ENCODE results near the gene RNF17.

RNF17 gene

GRCh38 chr13:24748061-24748400 is 15.9 kb upstream of the RNF17 start:
- peaks cover 6% of the 10 kb centered on the region for H3K27me3 ChIP-seq (ENCODE audit: insufficient read depth, low read length, poor library complexity)
- peak; percentile 22 for DNase-seq

GRCh38 chr13:24759197-24759596 is 4.8 kb upstream of the RNF17 start:
- H3K18ac ChIP-seq (ENCODE audit: low read length), result no peak overlapping the region
- no peak overlapping the region for H3K27ac ChIP-seq (ENCODE audit: low read depth, low read length)
- no peak overlapping the region for H3K4me3 ChIP-seq (ENCODE audit: low read length)
- no peak for DNase-seq
- H3K4ac ChIP-seq (ENCODE audit: low read depth, low read length), result no peak overlapping the region
- H4K8ac ChIP-seq (ENCODE audit: low read depth, low read length), result no peak overlapping the region
- no peak overlapping the region for H4K5ac ChIP-seq (ENCODE audit: low read length)
- H2BK5ac ChIP-seq (ENCODE audit: low read length), result no peak overlapping the region
- no peak overlapping the region for H3K9ac ChIP-seq (ENCODE audit: low read length)
- no peak overlapping the region for H3K23ac ChIP-seq (ENCODE audit: low read length)
- H3K4me2 ChIP-seq (ENCODE audit: low read length), result no peak overlapping the region
- H2BK15ac ChIP-seq (replicated peaks; ENCODE audit: low read depth), result no peak overlapping the region
- H2BK120ac ChIP-seq (ENCODE audit: low read depth, low read length), result no peak overlapping the region
- H3K4me1 ChIP-seq (ENCODE audit: control insufficient read depth, low read depth, low read length), result no peaks in the 10 kb centered on the region
- H3K27me3 ChIP-seq (ENCODE audit: insufficient read depth, low read length, poor library complexity), result no peaks in the 10 kb centered on the region
- no peak overlapping the region for H3K56ac ChIP-seq (ENCODE audit: low read length)
- no peaks in the 10 kb centered on the region for H3K79me2 ChIP-seq (ENCODE audit: control insufficient read depth, insufficient read depth, low read length)
- H2AK5ac ChIP-seq (ENCODE audit: low read length), result no peak overlapping the region
- no peaks in the 10 kb centered on the region for H3K36me3 ChIP-seq (ENCODE audit: control insufficient read depth, insufficient read depth, low read length)
- H3K79me1 ChIP-seq (ENCODE audit: low read length), result no peaks in the 10 kb centered on the region

More at GRCh38 chr13:24748061-24748400, 15.9 kb upstream of the RNF17 start:
- Histone ChIP-seq H3K56ac (ENCODE audit: low read length) (peak overlapping the region; percentile 43), H3K9ac (ENCODE audit: low read length) (no peak overlapping the region), H3K23ac (ENCODE audit: low read length) (no peak overlapping the region), H2BK15ac (replicated peaks; ENCODE audit: low read depth) (no peak overlapping the region), H4K5ac (ENCODE audit: low read length) (no peak overlapping the region), H3K4me2 (ENCODE audit: low read length) (peak overlapping the region; percentile 44), H3K4ac (ENCODE audit: low read depth, low read length) (no peak overlapping the region), H2AK5ac (ENCODE audit: low read length) (no peak overlapping the region), H2BK5ac (ENCODE audit: low read length) (no peak overlapping the region), H3K4me3 (ENCODE audit: low read length) (no peak overlapping the region), H3K79me1 (ENCODE audit: low read length) (no peaks in the 10 kb centered on the region), H3K27ac (ENCODE audit: low read depth, low read length) (no peak overlapping the region), H2BK120ac (ENCODE audit: low read depth, low read length) (no peak overlapping the region), H3K36me3 (ENCODE audit: control insufficient read depth, insufficient read depth, low read length) (no peaks in the 10 kb centered on the region), H3K18ac (ENCODE audit: low read length) (no peak overlapping the region), H3K4me1 (ENCODE audit: control insufficient read depth, low read depth, low read length) (no peaks in the 10 kb centered on the region), H3K79me2 (ENCODE audit: control insufficient read depth, insufficient read depth, low read length) (no peaks in the 10 kb centered on the region), H4K8ac (ENCODE audit: low read depth, low read length) (no peak overlapping the region)
- WGBS (ENCODE audit: extremely low coverage, insufficient coverage, low lambda C conversion rate), result no CpG with 5 or more reads among the region's 10 CpGs

GRCh38 chr13:24764276-24764630 is 284 bp downstream of the RNF17 start:
- H3K56ac ChIP-seq (ENCODE audit: low read length), result no peak overlapping the region
- H3K23ac ChIP-seq (ENCODE audit: low read length), result no peak overlapping the region
- WGBS (ENCODE audit: extremely low coverage, insufficient coverage, low lambda C conversion rate), result no CpG with 5 or more reads among the region's 15 CpGs

GRCh38 chr13:24777171-24777570 is 13.2 kb downstream of the RNF17 start:
- H3K79me1 ChIP-seq (ENCODE audit: low read length), result no peaks in the 10 kb centered on the region
- H3K4me3 ChIP-seq (ENCODE audit: low read length), result no peak overlapping the region
- no peak overlapping the region for H2BK120ac ChIP-seq (ENCODE audit: low read depth, low read length)
- no peak overlapping the region for H3K27ac ChIP-seq (ENCODE audit: low read depth, low read length)
- no peak overlapping the region for H3K4me2 ChIP-seq (ENCODE audit: low read length)
- H2BK15ac ChIP-seq (replicated peaks; ENCODE audit: low read depth), result no peak overlapping the region
- H3K56ac ChIP-seq (ENCODE audit: low read length), result no peak overlapping the region
- H3K9ac ChIP-seq (ENCODE audit: low read length), result no peak overlapping the region
- no peak for DNase-seq
- no peak overlapping the region for H4K8ac ChIP-seq (ENCODE audit: low read depth, low read length)
- no peak overlapping the region for H4K5ac ChIP-seq (ENCODE audit: low read length)
- no peaks in the 10 kb centered on the region for H3K36me3 ChIP-seq (ENCODE audit: control insufficient read depth, insufficient read depth, low read length)
- no peaks in the 10 kb centered on the region for H3K4me1 ChIP-seq (ENCODE audit: control insufficient read depth, low read depth, low read length)
- no peak overlapping the region for H3K23ac ChIP-seq (ENCODE audit: low read length)
- H2BK5ac ChIP-seq (ENCODE audit: low read length), result no peak overlapping the region
- no peak overlapping the region for H3K4ac ChIP-seq (ENCODE audit: low read depth, low read length)
- H3K79me2 ChIP-seq (ENCODE audit: control insufficient read depth, insufficient read depth, low read length), result no peaks in the 10 kb centered on the region
- no peaks in the 10 kb centered on the region for H3K27me3 ChIP-seq (ENCODE audit: insufficient read depth, low read length, poor library complexity)
- WGBS (ENCODE audit: extremely low coverage, insufficient coverage, low lambda C conversion rate), result no CpG with 5 or more reads among the region's 1 CpG
- H2AK5ac ChIP-seq (ENCODE audit: low read length), result no peak overlapping the region
- H3K18ac ChIP-seq (ENCODE audit: low read length), result no peak overlapping the region

More at GRCh38 chr13:24764276-24764630, 284 bp downstream of the RNF17 start:
- H3K36me3 ChIP-seq (ENCODE audit: control insufficient read depth, insufficient read depth, low read length), result no peaks in the 10 kb centered on the region
- H4K8ac ChIP-seq (ENCODE audit: low read depth, low read length), result no peak overlapping the region
- no peak overlapping the region for H3K9ac ChIP-seq (ENCODE audit: low read length)
- H3K79me2 ChIP-seq (ENCODE audit: control insufficient read depth, insufficient read depth, low read length), result no peaks in the 10 kb centered on the region
- no peak overlapping the region for H3K27ac ChIP-seq (ENCODE audit: low read depth, low read length)
- H3K79me1 ChIP-seq (ENCODE audit: low read length), result no peaks in the 10 kb centered on the region
- no peak overlapping the region for H3K18ac ChIP-seq (ENCODE audit: low read length)
- H2BK15ac ChIP-seq (replicated peaks; ENCODE audit: low read depth), result no peak overlapping the region
- H3K4me3 ChIP-seq (ENCODE audit: low read length), result no peak overlapping the region
- no peak for DNase-seq
- no peaks in the 10 kb centered on the region for H3K27me3 ChIP-seq (ENCODE audit: insufficient read depth, low read length, poor library complexity)
- H4K5ac ChIP-seq (ENCODE audit: low read length), result no peak overlapping the region
- no peak overlapping the region for H3K4me2 ChIP-seq (ENCODE audit: low read length)
- no peaks in the 10 kb centered on the region for H3K4me1 ChIP-seq (ENCODE audit: control insufficient read depth, low read depth, low read length)
- H3K4ac ChIP-seq (ENCODE audit: low read depth, low read length), result no peak overlapping the region
- no peak overlapping the region for H2BK120ac ChIP-seq (ENCODE audit: low read depth, low read length)
- no peak overlapping the region for H2BK5ac ChIP-seq (ENCODE audit: low read length)
- H2AK5ac ChIP-seq (ENCODE audit: low read length), result no peak overlapping the region

GRCh38 chr13:24784319-24784718 is 20.4 kb downstream of the RNF17 start:
- no peak overlapping the region for H3K4me3 ChIP-seq (ENCODE audit: low read length)
- no peaks in the 10 kb centered on the region for H3K79me2 ChIP-seq (ENCODE audit: control insufficient read depth, insufficient read depth, low read length)
- H2BK5ac ChIP-seq (ENCODE audit: low read length), result no peak overlapping the region
- no peak overlapping the region for H2BK120ac ChIP-seq (ENCODE audit: low read depth, low read length)
- H4K8ac ChIP-seq (ENCODE audit: low read depth, low read length), result no peak overlapping the region
- DNase-seq, result no peak
- no peak overlapping the region for H2AK5ac ChIP-seq (ENCODE audit: low read length)
- H3K23ac ChIP-seq (ENCODE audit: low read length), result no peak overlapping the region
- H3K18ac ChIP-seq (ENCODE audit: low read length), result no peak overlapping the region
- H3K4ac ChIP-seq (ENCODE audit: low read depth, low read length), result no peak overlapping the region
- H3K27me3 ChIP-seq (ENCODE audit: insufficient read depth, low read length, poor library complexity), result no peaks in the 10 kb centered on the region
- H4K5ac ChIP-seq (ENCODE audit: low read length), result no peak overlapping the region
- H3K4me2 ChIP-seq (ENCODE audit: low read length), result no peak overlapping the region
- H3K36me3 ChIP-seq (ENCODE audit: control insufficient read depth, insufficient read depth, low read length), result no peaks in the 10 kb centered on the region
- no peak overlapping the region for H2BK15ac ChIP-seq (replicated peaks; ENCODE audit: low read depth)
- no peak overlapping the region for H3K27ac ChIP-seq (ENCODE audit: low read depth, low read length)
- no peak overlapping the region for H3K56ac ChIP-seq (ENCODE audit: low read length)
- H3K79me1 ChIP-seq (ENCODE audit: low read length), result no peaks in the 10 kb centered on the region
- WGBS (ENCODE audit: extremely low coverage, insufficient coverage, low lambda C conversion rate), result no CpG with 5 or more reads among the region's 1 CpG
- H3K9ac ChIP-seq (ENCODE audit: low read length), result no peak overlapping the region
- H3K4me1 ChIP-seq (ENCODE audit: control insufficient read depth, low read depth, low read length), result no peaks in the 10 kb centered on the region

- Histone ChIP-seq H2BK120ac (ENCODE audit: low read depth, low read length) (no peak overlapping the region), H2BK5ac (ENCODE audit: low read length) (no peak overlapping the region), H3K9ac (ENCODE audit: low read length) (no peak overlapping the region), H3K4me1 (ENCODE audit: control insufficient read depth, low read depth, low read length) (no peaks in the 10 kb centered on the region), H4K8ac (ENCODE audit: low read depth, low read length) (no peak overlapping the region), H3K79me2 (ENCODE audit: control insufficient read depth, insufficient read depth, low read length) (no peaks in the 10 kb centered on the region), H3K56ac (ENCODE audit: low read length) (no peak overlapping the region), H4K5ac (ENCODE audit: low read length) (no peak overlapping the region), H3K23ac (ENCODE audit: low read length) (no peak overlapping the region), H2AK5ac (ENCODE audit: low read length) (no peak overlapping the region), H3K36me3 (ENCODE audit: control insufficient read depth, insufficient read depth, low read length) (no peaks in the 10 kb centered on the region), H3K4ac (ENCODE audit: low read depth, low read length) (no peak overlapping the region), H3K79me1 (ENCODE audit: low read length) (no peaks in the 10 kb centered on the region), H3K27ac (ENCODE audit: low read depth, low read length) (no peak overlapping the region), H2BK15ac (replicated peaks; ENCODE audit: low read depth) (no peak overlapping the region), H3K18ac (ENCODE audit: low read length) (no peak overlapping the region), H3K4me3 (ENCODE audit: low read length) (no peak overlapping the region), H3K4me2 (ENCODE audit: low read length) (no peak overlapping the region), H3K27me3 (ENCODE audit: insufficient read depth, low read length, poor library complexity) (no peaks in the 10 kb centered on the region)
- no CpG with 5 or more reads among the region's 3 CpGs for WGBS (ENCODE audit: extremely low coverage, insufficient coverage, low lambda C conversion rate)
- DNase-seq, result no peak
Observed at GRCh38 chr13:24788538-24788937, 24.6 kb downstream of the RNF17 start.
